CD4-positive, alpha-beta T cell treated with Interferon gamma for 1 hour (primary cell): Measurements from ENCODE around the gene TTC33.
A peak's percentile ranks its signal among the peaks of the same experiment; 100 is the strongest.

ENCODE experiments used
- DNase-seq: peaks from one replicate; pipeline ENCODE4 v3.0.0-alpha.2; 2020

TTC33 gene

GRCh38 chr5:40502736-40503135, 253.0 kb downstream of the TTC33 start:
- no peak for DNase-seq

GRCh38 chr5:40501711-40502444, 253.9 kb downstream of the TTC33 start:
- DNase-seq = no peak

- DNase-seq = no peak
These were observed 256.1 kb downstream of the TTC33 start for GRCh38 chr5:40499518-40500273.

- no peak for DNase-seq
These were observed 256.8 kb downstream of the TTC33 start for GRCh38 chr5:40499007-40499406.

- no peak for DNase-seq
These were observed 258.2 kb downstream of the TTC33 start for GRCh38 chr5:40497573-40497972.

GRCh38 chr5:40495237-40495635, 260.5 kb downstream of the TTC33 start:
- no peak for DNase-seq

- no peak for DNase-seq
These were observed 261.0 kb downstream of the TTC33 start for GRCh38 chr5:40494631-40495236.

- no peak for DNase-seq
These were observed 263.7 kb downstream of the TTC33 start for GRCh38 chr5:40492056-40492455.

- DNase-seq = no peak
These were observed 264.1 kb downstream of the TTC33 start for GRCh38 chr5:40491644-40492043.

- DNase-seq = no peak
These were observed 265.2 kb downstream of the TTC33 start for GRCh38 chr5:40490464-40491111.

GRCh38 chr5:40489421-40489820, 266.3 kb downstream of the TTC33 start:
- no peak for DNase-seq

GRCh38 chr5:40486437-40487275, 269.1 kb downstream of the TTC33 start:
- DNase-seq = peak; percentile 69

GRCh38 chr5:40485021-40485998, 270.5 kb downstream of the TTC33 start:
- no peak for DNase-seq

GRCh38 chr5:40484495-40484894, 271.3 kb downstream of the TTC33 start:
- no peak for DNase-seq

- DNase-seq = no peak
These were observed 272.4 kb downstream of the TTC33 start for GRCh38 chr5:40483316-40483715.

GRCh38 chr5:40481241-40481640, 274.5 kb downstream of the TTC33 start:
- DNase-seq = no peak

- DNase-seq = no peak
These were observed 275.4 kb downstream of the TTC33 start for GRCh38 chr5:40480392-40480791.

GRCh38 chr5:40479939-40480338, 275.8 kb downstream of the TTC33 start:
- DNase-seq = no peak

GRCh38 chr5:40478766-40479165, 277.0 kb downstream of the TTC33 start:
- no peak for DNase-seq

- no peak for DNase-seq
These were observed 277.8 kb downstream of the TTC33 start for GRCh38 chr5:40477856-40478546.

GRCh38 chr5:40475561-40475960, 280.2 kb downstream of the TTC33 start:
- no peak for DNase-seq
